Natural killer cell (primary cell): ENCODE data around the gene MTUS2. TPM values are rescaled to one million over a fixed set of nuclear protein-coding genes. Genes with fewer than 3 reads are reported as not detected.

Experiments used
- ATAC-seq, 3 donors: fragments of 150-1000 bp in 2 of 3; fragments of 200-7000 bp in 1 of 3; cut with Tn5 transposase; 1 replicate in 1 of 3; 2 replicates in 2 of 3; pipeline ENCODE4 v1.10.0; 2021; ENCODE audit warnings: mild to moderate bottlenecking in 2 of 3, moderate library complexity in 2 of 3
- DNase-seq, 2 donors: peaks; one replicate each; pipeline versions ENCODE4 v3.0.0 to v3.0.0-alpha.2; 2013 to 2021; ENCODE audit warnings: mixed read lengths in 1 of 2
- H3K27ac ChIP-seq: one replicate; pipeline ENCODE4 v1.5.1; 2013; ENCODE audit warnings: mild to moderate bottlenecking, low read length
- H3K27me3 ChIP-seq: one replicate; pipeline ENCODE4 v1.6.1; 2013; ENCODE audit warnings: low read length; ENCODE audit not compliant: control insufficient read depth, insufficient read depth
- H3K36me3 ChIP-seq: one replicate; pipeline ENCODE4 v1.6.1; 2013; ENCODE audit warnings: low read length; ENCODE audit not compliant: control insufficient read depth, insufficient read depth
- H3K4me1 ChIP-seq: one replicate; pipeline ENCODE4 v1.6.1; 2013; ENCODE audit warnings: low read length; ENCODE audit not compliant: control insufficient read depth, insufficient read depth
- H3K4me3 ChIP-seq: one replicate; pipeline ENCODE4 v1.5.1; 2013; ENCODE audit warnings: low read length
- H3K9me3 ChIP-seq: one replicate; pipeline ENCODE4 v1.6.1; 2013; ENCODE audit warnings: low read length; ENCODE audit not compliant: control insufficient read depth, insufficient read depth
- H3K27ac Mint-ChIP-seq, 2 donors: one replicate each; pipeline ENCODE4 v1.8.0; 2022; ENCODE audit warnings: mild to moderate bottlenecking in 2 of 2, mixed read lengths in 2 of 2, moderate library complexity in 1 of 2
- H3K27me3 Mint-ChIP-seq, 2 donors: one replicate each; pipeline ENCODE4 v1.8.0; 2022; ENCODE audit warnings: low read depth in 2 of 2, mixed read lengths in 2 of 2
- H3K36me3 Mint-ChIP-seq: one replicate; pipeline ENCODE4 v1.8.0; 2022; ENCODE audit warnings: mixed read lengths
- H3K4me1 Mint-ChIP-seq, 2 donors: one replicate each; pipeline ENCODE4 v1.8.0; 2022; ENCODE audit warnings: mixed read lengths in 2 of 2
- H3K4me3 Mint-ChIP-seq: one replicate; pipeline ENCODE4 v1.8.0; 2022; ENCODE audit warnings: mild to moderate bottlenecking, moderate library complexity, mixed read lengths
- H3K9me3 Mint-ChIP-seq, 2 donors: one replicate each; pipeline ENCODE4 v1.8.0; 2022; ENCODE audit warnings: mixed read lengths in 2 of 2
- WGBS: methylation state at CpG from one replicate; pipeline ENCODE4 v1.1.7; 2013; ENCODE audit warnings: missing lambda C conversion rate; ENCODE audit not compliant: insufficient coverage; 5-methylcytosine and 5-hydroxymethylcytosine counted together
- intact Hi-C: fragments of 100-400 bp; cut with micrococcal nuclease; formaldehyde crosslinking; loops from one replicate; pipeline ENCODE4 v1.14.2; 2022
- total RNA-seq, 4 donors: library from RNA; stranded (reverse); fragments of 120-200 nt in 1 of 4; gene quantifications; one replicate each; pipeline versions ENCODE4 v1.2.3 to v1.2.4, GENCODE V29; 2013 to 2022
- TF ChIP-seq, protein P1 (sequence below): fragments of 200-600 bp; IDR thresholded peaks from one replicate; pipeline ENCODE4 v1.8.0; 2022; ENCODE audit warnings: antibody characterized with exemption

The MTUS2 gene
- total RNA-seq, 3 donors from 2014 or later (not counting 1 experiment from before 2014, with no cell fraction given) = not detected

- Mint-ChIP-seq H3K36me3 (no peaks in the 10 kb centered on the region), H3K4me1 (no peaks in the 10 kb centered on the region), H3K4me3 (no peak overlapping the region), H3K27ac (no peak overlapping the region), H3K27me3 (peaks cover 10 to 14% of the 10 kb centered on the region in 2 donors), H3K9me3 (no peaks in the 10 kb centered on the region)
- H3K36me3 ChIP-seq = no peaks in the 10 kb centered on the region
- intact Hi-C loops = no loop called here
- H3K9me3 ChIP-seq = no peaks in the 10 kb centered on the region
- WGBS = 80% methylated on average over 4 of the region's 4 CpGs
- H3K27me3 ChIP-seq = no peaks in the 10 kb centered on the region
- no peaks in the 10 kb centered on the region for H3K4me1 ChIP-seq
- DNase-seq = no peak
- no peak for ATAC-seq
- no peak overlapping the region for H3K4me3 ChIP-seq
- no peak overlapping the region for H3K27ac ChIP-seq
- TF ChIP-seq, protein P1, sequence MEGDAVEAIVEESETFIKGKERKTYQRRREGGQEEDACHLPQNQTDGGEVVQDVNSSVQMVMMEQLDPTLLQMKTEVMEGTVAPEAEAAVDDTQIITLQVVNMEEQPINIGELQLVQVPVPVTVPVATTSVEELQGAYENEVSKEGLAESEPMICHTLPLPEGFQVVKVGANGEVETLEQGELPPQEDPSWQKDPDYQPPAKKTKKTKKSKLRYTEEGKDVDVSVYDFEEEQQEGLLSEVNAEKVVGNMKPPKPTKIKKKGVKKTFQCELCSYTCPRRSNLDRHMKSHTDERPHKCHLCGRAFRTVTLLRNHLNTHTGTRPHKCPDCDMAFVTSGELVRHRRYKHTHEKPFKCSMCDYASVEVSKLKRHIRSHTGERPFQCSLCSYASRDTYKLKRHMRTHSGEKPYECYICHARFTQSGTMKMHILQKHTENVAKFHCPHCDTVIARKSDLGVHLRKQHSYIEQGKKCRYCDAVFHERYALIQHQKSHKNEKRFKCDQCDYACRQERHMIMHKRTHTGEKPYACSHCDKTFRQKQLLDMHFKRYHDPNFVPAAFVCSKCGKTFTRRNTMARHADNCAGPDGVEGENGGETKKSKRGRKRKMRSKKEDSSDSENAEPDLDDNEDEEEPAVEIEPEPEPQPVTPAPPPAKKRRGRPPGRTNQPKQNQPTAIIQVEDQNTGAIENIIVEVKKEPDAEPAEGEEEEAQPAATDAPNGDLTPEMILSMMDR = no peak
These were observed 663.5 kb downstream of the MTUS2 start for GRCh38 chr13:29483623-29484022.

DNA sequence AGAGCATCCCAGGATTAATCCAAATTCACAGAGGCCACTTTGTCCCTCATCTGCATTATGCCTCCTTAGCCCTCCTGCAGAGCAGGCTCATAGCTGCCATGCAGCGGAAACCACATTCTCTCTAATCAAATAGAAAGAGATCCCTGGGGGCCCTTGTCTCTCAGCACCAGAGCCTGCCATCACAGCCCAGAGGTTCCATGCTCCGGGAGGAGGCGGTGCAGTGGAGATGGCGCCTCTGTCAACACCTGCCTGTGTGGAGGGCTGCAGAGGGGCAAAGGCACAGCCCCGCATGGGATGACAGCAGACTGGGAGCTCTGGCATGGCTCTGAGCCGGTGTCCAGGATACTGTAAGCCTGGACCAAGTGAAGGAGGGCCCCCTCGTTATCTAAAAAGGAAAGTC is 664.1 kb downstream of the MTUS2 start:
- no peaks in the 10 kb centered on the region for H3K4me1 Mint-ChIP-seq
- no peaks in the 10 kb centered on the region for H3K36me3 ChIP-seq
- ATAC-seq (no peak), DNase-seq (no peak)
- no peaks in the 10 kb centered on the region for H3K36me3 Mint-ChIP-seq
- H3K9me3 ChIP-seq = no peaks in the 10 kb centered on the region
- TF ChIP-seq, protein P1 = no peak
- no peaks in the 10 kb centered on the region for H3K4me1 ChIP-seq
- H3K27ac ChIP-seq = no peak overlapping the region
- peaks cover 7 to 14% of the 10 kb centered on the region in 2 donors for H3K27me3 Mint-ChIP-seq
- intact Hi-C loops = no loop called here
- no peak overlapping the region for H3K4me3 ChIP-seq
- H3K27me3 ChIP-seq = no peaks in the 10 kb centered on the region
- no peak overlapping the region for H3K27ac Mint-ChIP-seq
- H3K4me3 Mint-ChIP-seq = no peak overlapping the region
- no peaks in the 10 kb centered on the region for H3K9me3 Mint-ChIP-seq
- 83% methylated on average over 7 of the region's 7 CpGs for WGBS

DNA sequence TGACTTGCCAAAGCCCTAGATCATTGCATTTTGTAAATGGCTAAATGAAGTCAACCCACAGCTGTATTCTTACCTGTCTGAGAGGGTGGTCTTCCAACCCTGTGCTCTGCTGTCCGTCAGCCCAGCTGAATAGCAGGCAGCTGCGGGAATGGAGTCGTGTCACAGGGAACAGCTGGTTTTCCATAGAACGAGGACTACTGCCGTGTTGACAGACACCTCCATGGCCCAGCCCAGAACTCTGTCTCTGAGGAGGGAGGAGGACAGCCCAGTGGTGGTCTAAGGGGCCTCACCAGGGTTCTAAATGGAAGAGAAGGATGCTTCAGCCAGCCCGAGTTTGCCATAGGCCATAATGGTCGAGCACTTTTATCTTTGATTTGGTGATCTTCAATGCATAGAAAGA is 664.7 kb downstream of the MTUS2 start:
- Mint-ChIP-seq H3K36me3 (no peaks in the 10 kb centered on the region), H3K4me1 (no peaks in the 10 kb centered on the region), H3K4me3 (no peak overlapping the region), H3K9me3 (no peaks in the 10 kb centered on the region), H3K27ac (no peak overlapping the region), H3K27me3 (peaks cover 7 to 14% of the 10 kb centered on the region in 2 donors)
- WGBS = 94% methylated on average over 7 of the region's 7 CpGs
- H3K27me3 ChIP-seq = no peaks in the 10 kb centered on the region
- TF ChIP-seq, protein P1 = no peak
- no peaks in the 10 kb centered on the region for H3K9me3 ChIP-seq
- no peaks in the 10 kb centered on the region for H3K4me1 ChIP-seq
- ATAC-seq (no peak), DNase-seq (no peak)
- no peak overlapping the region for H3K27ac ChIP-seq
- no peak overlapping the region for H3K4me3 ChIP-seq
- intact Hi-C loops = no loop called here
- no peaks in the 10 kb centered on the region for H3K36me3 ChIP-seq

DNA sequence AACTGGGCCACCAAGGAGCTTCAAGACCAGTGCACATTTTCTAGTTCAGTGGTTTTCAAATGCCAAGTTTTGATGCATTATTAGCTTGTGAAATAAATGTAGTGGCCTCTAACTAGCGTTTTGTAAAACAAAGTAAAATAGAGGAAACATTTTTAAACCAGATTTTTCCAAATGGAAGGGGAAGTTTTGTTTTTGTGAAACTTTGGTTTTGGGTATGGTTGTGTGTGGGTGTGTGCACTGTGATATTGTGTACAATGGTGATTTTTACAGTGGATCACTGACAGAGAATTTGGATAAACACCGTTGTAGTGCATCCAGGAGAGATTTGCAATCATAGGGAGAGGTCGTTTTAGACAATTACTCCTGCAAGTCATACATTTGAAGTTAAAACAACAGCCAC is 666.4 kb downstream of the MTUS2 start:
- intact Hi-C loops = no loop called here
- Histone ChIP-seq H3K9me3 (no peaks in the 10 kb centered on the region), H3K36me3 (no peaks in the 10 kb centered on the region), H3K27me3 (no peaks in the 10 kb centered on the region), H3K27ac (no peak overlapping the region), H3K4me3 (no peak overlapping the region), H3K4me1 (no peaks in the 10 kb centered on the region)
- Mint-ChIP-seq H3K36me3 (no peaks in the 10 kb centered on the region), H3K4me1 (no peaks in the 10 kb centered on the region), H3K4me3 (no peak overlapping the region), H3K27me3 (peaks cover 3 to 8% of the 10 kb centered on the region in 2 donors), H3K27ac (no peak overlapping the region), H3K9me3 (no peaks in the 10 kb centered on the region)
- ATAC-seq (no peak), DNase-seq (no peak)
- 76% methylated on average over 2 of the region's 3 CpGs for WGBS
- TF ChIP-seq, protein P1 = no peak
